ENCODE measurements around the gene UCP3.

Gene UCP3

GRCh38 chr11:73977856-73978519 is 30.9 kb downstream of the UCP3 start:
- no peak for DNase-seq

GRCh38 chr11:73976451-73977151 is 32.3 kb downstream of the UCP3 start:
- DNase-seq: no peak

- no peak for DNase-seq
Observed at GRCh38 chr11:73975479-73975757, 33.5 kb downstream of the UCP3 start.

GRCh38 chr11:73974604-73975478 is 34.0 kb downstream of the UCP3 start:
- no peak for DNase-seq

GRCh38 chr11:73972620-73973449 is 36.0 kb downstream of the UCP3 start:
- no peak for DNase-seq

- DNase-seq: peak; percentile 28
Observed at GRCh38 chr11:73972187-73972586, 36.7 kb downstream of the UCP3 start.

- peak; percentile 35 for DNase-seq
Observed at GRCh38 chr11:73971175-73971719, 37.6 kb downstream of the UCP3 start.

GRCh38 chr11:73969991-73970800 is 38.7 kb downstream of the UCP3 start:
- DNase-seq: no peak

GRCh38 chr11:73969091-73969490 is 39.8 kb downstream of the UCP3 start:
- DNase-seq: no peak

- no peak for DNase-seq
Observed at GRCh38 chr11:73968356-73968966, 40.4 kb downstream of the UCP3 start.

GRCh38 chr11:73965764-73966121 is 43.1 kb downstream of the UCP3 start:
- DNase-seq: no peak

- DNase-seq: no peak
Observed at GRCh38 chr11:73965076-73965763, 43.7 kb downstream of the UCP3 start.

- no peak for DNase-seq
Observed at GRCh38 chr11:73963861-73964260, 45.0 kb downstream of the UCP3 start.

- DNase-seq: no peak
Observed at GRCh38 chr11:73962101-73962705, 46.7 kb downstream of the UCP3 start.

- DNase-seq: no peak
Observed at GRCh38 chr11:73961321-73961720, 47.6 kb downstream of the UCP3 start.

- no peak for DNase-seq
Observed at GRCh38 chr11:73958521-73959141, 50.3 kb downstream of the UCP3 start.

GRCh38 chr11:73957654-73958361 is 51.1 kb downstream of the UCP3 start:
- no peak for DNase-seq

- no peak for DNase-seq
Observed at GRCh38 chr11:73956876-73957653, 51.8 kb downstream of the UCP3 start.
